Lower leg skin (tissue), 3 donors: ENCODE results near the gene BARHL1.

ENCODE experiments used
- POLR2A ChIP-seq, 2 donors: fragments of 450-650 bp; IDR thresholded peaks; one replicate each; pipeline ENCODE4 v1.6.1; 2016 to 2017; ENCODE audit warnings: antibody characterized with exemption in 2 of 2, mild to moderate bottlenecking in 1 of 2, moderate library complexity in 1 of 2
- TF ChIP-seq, protein P1 (sequence below), 3 donors: fragments of 450-650 bp; IDR thresholded peaks; one replicate each; pipeline ENCODE4 v1.5.1; 2016; ENCODE audit warnings: antibody characterized with exemption in 3 of 3, mild to moderate bottlenecking in 3 of 3, moderate library complexity in 2 of 3

DNA sequence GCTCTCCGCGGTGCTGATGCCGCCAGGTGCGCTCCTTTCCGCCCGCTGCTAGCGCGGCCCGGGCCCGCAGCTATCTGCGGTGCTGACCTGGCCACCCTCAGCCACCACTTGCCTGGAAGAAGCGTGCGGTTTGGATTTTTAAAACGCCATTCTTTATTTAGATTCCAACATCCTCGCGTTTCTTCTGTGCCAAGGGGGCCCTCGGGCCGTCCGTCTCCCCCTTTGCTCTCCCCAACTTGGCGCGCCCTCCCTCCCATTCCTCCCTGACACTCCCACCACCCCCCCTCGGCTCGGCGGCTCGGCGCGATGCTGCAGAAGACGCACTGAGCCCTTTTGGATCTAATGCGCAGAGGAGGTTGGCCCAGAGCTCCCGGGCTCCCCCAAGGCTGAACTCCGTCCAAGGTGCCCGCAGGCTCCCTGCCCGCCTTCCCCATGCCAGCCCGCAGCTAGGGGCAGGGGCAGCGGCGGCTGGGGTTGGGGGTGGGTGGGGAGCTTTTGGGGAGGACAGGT is at the start of gene BARHL1:
- TF ChIP-seq, protein P1, sequence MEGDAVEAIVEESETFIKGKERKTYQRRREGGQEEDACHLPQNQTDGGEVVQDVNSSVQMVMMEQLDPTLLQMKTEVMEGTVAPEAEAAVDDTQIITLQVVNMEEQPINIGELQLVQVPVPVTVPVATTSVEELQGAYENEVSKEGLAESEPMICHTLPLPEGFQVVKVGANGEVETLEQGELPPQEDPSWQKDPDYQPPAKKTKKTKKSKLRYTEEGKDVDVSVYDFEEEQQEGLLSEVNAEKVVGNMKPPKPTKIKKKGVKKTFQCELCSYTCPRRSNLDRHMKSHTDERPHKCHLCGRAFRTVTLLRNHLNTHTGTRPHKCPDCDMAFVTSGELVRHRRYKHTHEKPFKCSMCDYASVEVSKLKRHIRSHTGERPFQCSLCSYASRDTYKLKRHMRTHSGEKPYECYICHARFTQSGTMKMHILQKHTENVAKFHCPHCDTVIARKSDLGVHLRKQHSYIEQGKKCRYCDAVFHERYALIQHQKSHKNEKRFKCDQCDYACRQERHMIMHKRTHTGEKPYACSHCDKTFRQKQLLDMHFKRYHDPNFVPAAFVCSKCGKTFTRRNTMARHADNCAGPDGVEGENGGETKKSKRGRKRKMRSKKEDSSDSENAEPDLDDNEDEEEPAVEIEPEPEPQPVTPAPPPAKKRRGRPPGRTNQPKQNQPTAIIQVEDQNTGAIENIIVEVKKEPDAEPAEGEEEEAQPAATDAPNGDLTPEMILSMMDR (IDR thresholded peaks at IDR 0.05) = no peak
- no peak for TF ChIP-seq POLR2A (IDR thresholded peaks at IDR 0.05)
